CMK (cell line): ENCODE results near the gene MICA.

Source experiments
- DNase-seq: peaks from one replicate; pipeline ENCODE4 v3.0.0-alpha.2; 2010; ENCODE audit warnings: low read depth

The MICA gene

GRCh38 chr6:31460361-31461025 lies 57.1 kb downstream of the MICA start:
- no peak for DNase-seq

GRCh38 chr6:31462026-31462963 lies 58.9 kb downstream of the MICA start:
- no peak for DNase-seq

- no peak for DNase-seq
Measured at GRCh38 chr6:31462964-31463870, 59.8 kb downstream of the MICA start.

- DNase-seq: no peak
Measured at GRCh38 chr6:31464252-31465184, 61.1 kb downstream of the MICA start.
